A673 (cell line): Measurements from ENCODE around the gene SSH2.

ENCODE experiments used
- EZH2 ChIP-seq: fragments of 200-600 bp; sonication (generic); IDR thresholded peaks from 2 replicates; pipeline ENCODE4 v1.6.1; 2017; ENCODE audit warnings: borderline replicate concordance, low read depth, mild to moderate bottlenecking, mixed read lengths, antibody characterized with exemption, low read length; ENCODE audit not compliant: poor library complexity, severe bottlenecking
- TF ChIP-seq, protein P1 (sequence below): fragments of 300-800, 200-600 bp; sonication (generic); conservative IDR thresholded peaks from 2 replicates; pipeline ENCODE4 v1.5.1; 2017; ENCODE audit warnings: low read depth, mild to moderate bottlenecking, antibody characterized with exemption, low read length, moderate library complexity, mixed read lengths

DNA sequence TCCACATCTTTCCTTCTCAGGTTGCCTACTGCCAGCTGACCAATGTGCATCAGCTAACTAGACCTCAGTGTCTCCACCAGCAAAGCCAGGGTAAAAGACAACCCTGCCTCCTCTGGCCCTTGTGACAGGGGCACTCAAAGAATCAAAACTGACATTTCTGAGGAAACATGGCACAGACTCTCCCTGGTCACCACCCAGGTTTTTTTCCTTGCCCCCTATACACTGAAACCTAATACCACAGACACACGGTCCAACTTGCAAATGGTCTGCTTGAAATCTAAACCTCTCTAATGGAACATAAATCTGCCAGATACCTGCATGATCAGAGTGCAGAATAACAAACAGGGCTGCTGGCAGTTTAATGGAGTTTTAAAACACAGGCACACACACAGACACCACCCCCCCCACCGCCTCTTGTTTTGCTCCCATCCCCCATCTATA is 287.8 kb downstream of the SSH2 start:
- no peak for TF ChIP-seq EZH2
- TF ChIP-seq, protein P1, sequence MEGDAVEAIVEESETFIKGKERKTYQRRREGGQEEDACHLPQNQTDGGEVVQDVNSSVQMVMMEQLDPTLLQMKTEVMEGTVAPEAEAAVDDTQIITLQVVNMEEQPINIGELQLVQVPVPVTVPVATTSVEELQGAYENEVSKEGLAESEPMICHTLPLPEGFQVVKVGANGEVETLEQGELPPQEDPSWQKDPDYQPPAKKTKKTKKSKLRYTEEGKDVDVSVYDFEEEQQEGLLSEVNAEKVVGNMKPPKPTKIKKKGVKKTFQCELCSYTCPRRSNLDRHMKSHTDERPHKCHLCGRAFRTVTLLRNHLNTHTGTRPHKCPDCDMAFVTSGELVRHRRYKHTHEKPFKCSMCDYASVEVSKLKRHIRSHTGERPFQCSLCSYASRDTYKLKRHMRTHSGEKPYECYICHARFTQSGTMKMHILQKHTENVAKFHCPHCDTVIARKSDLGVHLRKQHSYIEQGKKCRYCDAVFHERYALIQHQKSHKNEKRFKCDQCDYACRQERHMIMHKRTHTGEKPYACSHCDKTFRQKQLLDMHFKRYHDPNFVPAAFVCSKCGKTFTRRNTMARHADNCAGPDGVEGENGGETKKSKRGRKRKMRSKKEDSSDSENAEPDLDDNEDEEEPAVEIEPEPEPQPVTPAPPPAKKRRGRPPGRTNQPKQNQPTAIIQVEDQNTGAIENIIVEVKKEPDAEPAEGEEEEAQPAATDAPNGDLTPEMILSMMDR = no peak
